HCT116 (cell line): ENCODE measurements around the gene MTHFSD. TPM values are rescaled to one million over a fixed set of nuclear protein-coding genes. Genes with fewer than 3 reads are reported as not detected.

Source experiments
- ATAC-seq: fragments of 200-7000 bp; cut with Tn5 transposase; 2 replicates; pipeline ENCODE4 v1.9.1; 2020; ENCODE audit warnings: mild to moderate bottlenecking, moderate library complexity
- BruUV-seq: library from RNA; stranded (reverse); fragments of 400-500 nt; replicated peaks from 2 replicates; lab custom pipeline; 2021; lab: Mats Ljungman, UMichigan
- CTCF ChIA-PET: fragments of 300-600 bp; sonication (Branson Sonifier 250); formaldehyde crosslinking; loops from one replicate; lab custom pipeline; 2021; ENCODE audit warnings: antibody characterized with exemption; lab: Charles Lee
- POLR2A ChIA-PET: fragments of 300-600, 350-600 bp; sonication (Branson Sonifier 250); formaldehyde crosslinking; loops from one replicate; lab custom pipeline; 2021; ENCODE audit warnings: antibody characterized with exemption; lab: Charles Lee
- RAD21 ChIA-PET, 2 experiments: fragments of 300-600 bp; sonication (Branson Sonifier 250); formaldehyde crosslinking; loops; one replicate each; lab custom pipeline; 2023; ENCODE audit warnings: low total read pairs in 2 of 2; ENCODE audit not compliant: uncharacterized antibody in 2 of 2, unreplicated experiment in 2 of 2, low non-redundant PET in 1 of 2; lab: Charles Lee
- DNase-seq: peaks from one replicate; pipeline ENCODE4 v3.0.0-alpha.2; 2010; ENCODE audit warnings: low read depth, low spot score
- H2AFZ ChIP-seq: fragments of 200-600 bp; shearing (Covaris generic), sonication (generic); 2 replicates; pipeline ENCODE4 v1.6.1; 2017; ENCODE audit warnings: low read depth, mixed run types, mixed read lengths, antibody characterized with exemption, low read length; ENCODE audit not compliant: poor library complexity, severe bottlenecking
- H3K27ac ChIP-seq: 2 replicates; pipeline ENCODE4 v1.5.1; 2012; ENCODE audit warnings: low read depth, low read length
- H3K27me3 ChIP-seq: fragments of 200-600 bp; sonication (generic); 2 replicates; pipeline ENCODE4 v1.6.1; 2016; ENCODE audit warnings: mixed run types, low read length, mixed read lengths; ENCODE audit not compliant: insufficient read depth
- H3K36me3 ChIP-seq, 2 experiments: fragments of 200-500 bp in 1 of 2; fragments of 200-600 bp in 1 of 2; sonication (Bioruptor generic) in 1 of 2; sonication (generic) in 1 of 2; 2 replicates each; pipeline versions ENCODE4 v1.5.1 to v1.6.1; 2014 to 2016; ENCODE audit warnings: low read length in 2 of 2, inconsistent platforms in 1 of 2, mixed read lengths in 1 of 2, mixed run types in 1 of 2; ENCODE audit not compliant: insufficient read depth in 2 of 2, control insufficient read depth in 1 of 2
- H3K4me1 ChIP-seq, 2 experiments: fragments of 200-600 bp in 1 of 2; sonication (generic) in 1 of 2; 2 replicates each; pipeline versions ENCODE4 v1.5.1 to v1.6.1; 2012 to 2017; ENCODE audit warnings: low read length in 2 of 2, inconsistent platforms in 1 of 2, mild to moderate bottlenecking in 1 of 2, mixed read lengths in 1 of 2, mixed run types in 1 of 2, moderate library complexity in 1 of 2; ENCODE audit not compliant: insufficient read depth in 2 of 2, control insufficient read depth in 1 of 2
- H3K4me2 ChIP-seq: fragments of 200-600 bp; sonication (generic); 2 replicates; pipeline ENCODE4 v1.6.1; 2017; ENCODE audit warnings: mixed run types, low read length, mixed read lengths
- H3K4me3 ChIP-seq, 2 experiments: fragments of 200-600 bp in 1 of 2; sonication (generic) in 1 of 2; replicated peaks in 1 of 2; 2 replicates each; pipeline ENCODE4 v1.5.1; 2011 to 2016; ENCODE audit warnings: low read length in 2 of 2, control low read depth in 1 of 2, low read depth in 1 of 2, mild to moderate bottlenecking in 1 of 2, mixed read lengths in 1 of 2, mixed run types in 1 of 2
- H3K79me2 ChIP-seq: fragments of 200-600 bp; sonication (generic); 2 replicates; pipeline ENCODE4 v1.6.1; 2017; ENCODE audit warnings: mild to moderate bottlenecking, mixed run types, low read length, moderate library complexity, mixed read lengths; ENCODE audit not compliant: insufficient read depth
- H3K9ac ChIP-seq: fragments of 200-600 bp; sonication (generic); 2 replicates; pipeline ENCODE4 v1.6.1; 2016; ENCODE audit warnings: low read length, mixed read lengths
- H3K9me2 ChIP-seq: fragments of 200-600 bp; sonication (generic), shearing (Covaris generic); 2 replicates; pipeline ENCODE4 v1.6.1; 2017; ENCODE audit warnings: mixed run types, mild to moderate bottlenecking, moderate library complexity; ENCODE audit not compliant: insufficient read depth
- H3K9me3 ChIP-seq, 2 experiments: fragments of 200-500 bp in 1 of 2; fragments of 200-600 bp in 1 of 2; sonication (Bioruptor generic) in 1 of 2; sonication (generic) in 1 of 2; 2 replicates each; pipeline ENCODE4 v1.6.1; 2014 to 2017; ENCODE audit warnings: low read length in 2 of 2, mixed read lengths in 2 of 2, inconsistent platforms in 1 of 2, low read depth in 1 of 2, mild to moderate bottlenecking in 1 of 2, mixed run types in 1 of 2, moderate library complexity in 1 of 2; ENCODE audit not compliant: control insufficient read depth in 1 of 2, insufficient read depth in 1 of 2
- H4K20me1 ChIP-seq: fragments of 200-600 bp; sonication (generic), shearing (Covaris generic); 2 replicates; pipeline ENCODE4 v1.6.1; 2017; ENCODE audit warnings: mixed run types, mild to moderate bottlenecking, moderate library complexity; ENCODE audit not compliant: insufficient read depth
- ATF3 ChIP-seq: IDR thresholded peaks from 2 replicates; pipeline ENCODE4 v1.6.1; 2012
- CEBPB ChIP-seq: IDR thresholded peaks from 2 replicates; pipeline ENCODE4 v1.6.1; 2012; ENCODE audit warnings: low read depth
- EGR1 ChIP-seq: IDR thresholded peaks from 2 replicates; pipeline ENCODE4 v1.6.1; 2012; ENCODE audit warnings: low read depth
- FOSL1 ChIP-seq: IDR thresholded peaks from 2 replicates; pipeline ENCODE4 v1.6.1; 2012; ENCODE audit warnings: low read depth
- POLR2A ChIP-seq: IDR thresholded peaks from 2 replicates; pipeline ENCODE4 v1.7.0; 2011; ENCODE audit warnings: borderline replicate concordance; ENCODE audit not compliant: insufficient read depth, insufficient read length; ENCODE audit errors: extremely low read depth
- ZBTB33 ChIP-seq: IDR thresholded peaks from 2 replicates; pipeline ENCODE4 v1.6.1; 2011; ENCODE audit warnings: mild to moderate bottlenecking, low read length, moderate library complexity; ENCODE audit not compliant: insufficient replicate concordance; ENCODE audit errors: extremely low read depth
- intact Hi-C: fragments of 100-400 bp; cut with micrococcal nuclease; formaldehyde crosslinking; loops from 2 replicates; pipeline ENCODE4 v1.10.0; 2022
- total RNA-seq: library from RNA; stranded (reverse); gene quantifications from one replicate; pipeline ENCODE4 v1.2.1, GENCODE V29; 2021; ENCODE audit not compliant: unreplicated experiment

Gene MTHFSD
- total RNA-seq, 1 experiment from 2014 or later = 33.1 TPM

DNA sequence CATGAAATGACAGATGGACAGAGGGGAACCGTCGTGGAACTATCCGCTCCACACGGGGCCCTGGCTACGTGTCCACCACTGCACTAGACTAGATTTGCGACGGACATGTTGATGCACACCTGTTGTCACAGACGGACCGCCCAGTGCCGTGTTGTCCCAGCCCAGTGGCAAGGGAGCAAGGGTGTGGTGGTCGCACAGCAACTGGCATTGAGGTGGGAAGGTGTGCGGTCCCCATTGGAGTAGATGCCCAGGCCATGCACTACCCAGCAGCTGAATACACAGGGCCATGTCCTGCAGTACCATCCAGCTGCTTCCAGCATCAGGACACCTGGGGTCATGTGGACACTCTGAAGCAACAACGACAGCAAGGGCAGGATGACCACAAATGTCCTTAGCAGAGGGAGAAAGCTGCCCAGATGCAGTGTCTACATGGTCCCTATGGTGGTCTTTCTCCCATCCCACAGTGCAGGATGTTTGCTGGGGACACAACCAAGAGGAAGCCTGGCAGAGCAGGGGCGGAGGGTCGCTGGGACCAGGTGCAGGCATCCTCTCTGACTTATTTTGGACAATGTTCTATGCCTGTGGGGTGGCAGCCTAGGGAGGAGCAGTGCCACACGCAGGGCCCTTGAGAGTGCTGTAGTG is 35.9 kb downstream of the MTHFSD start:
- POLR2A ChIA-PET = interaction anchor here (1.6 kb wide), 1 partner anchor 179 kb away, joined by 4 read pairs; no protein-coding TSS in a partner anchor
- intact Hi-C loops = no loop called here
- H3K27me3 ChIP-seq = no peaks in the 10 kb centered on the region

More for the DNA sequence above, 35.9 kb downstream of the MTHFSD start:
- Histone ChIP-seq H3K9me2 (no peaks in the 10 kb centered on the region), H2AFZ (no peak overlapping the region), H3K4me2 (no peak overlapping the region), H3K4me1 (peaks cover 4 to 13% of the 10 kb centered on the region in 2 experiments; a peak in 3 of 4 replicates), H4K20me1 (no peaks in the 10 kb centered on the region), H3K9me3 (no peaks in the 10 kb centered on the region), H3K9ac (no peak overlapping the region), H3K36me3 (no peaks in the 10 kb centered on the region), H3K27ac (no peak overlapping the region; the same call in 1 of the 2 replicates), H3K79me2 (no peaks in the 10 kb centered on the region), H3K4me3 (no peak overlapping the region)
- RAD21 ChIA-PET = interaction anchor here in 1 of 2 experiments (1.3 to 3.5 kb wide), 3 partner anchors 266 to 446 kb away, joined by 4 to 32 read pairs (median 9); no protein-coding TSS in a partner anchor
- CTCF ChIA-PET = interaction anchor here (1.1 to 3.5 kb wide), 13 partner anchors 163 to 699 kb away, joined by 3 to 139 read pairs (median 13); no protein-coding TSS in a partner anchor
- ATAC-seq = no peak
- BruUV-seq = no TSS peak
- DNase-seq = no peak
- TF ChIP-seq ATF3 = no peak
- TF ChIP-seq CEBPB = no peak
- no peak for TF ChIP-seq FOSL1
- no peak for TF ChIP-seq EGR1
- no peak for TF ChIP-seq POLR2A
- no peak for TF ChIP-seq ZBTB33
